HG03558 (cell line): Measurements from ENCODE around the gene SENP6.
"Not testable (repeated sequence)": the region's sequence is repeated elsewhere in the genome, so short reads cannot be mapped to it uniquely, and the experiment has no call there.

ENCODE experiments used
- ATAC-seq: cut with Tn5 transposase; IDR thresholded peaks from one replicate; pipeline ENCODE4 v1.9.1; 2021; ENCODE audit warnings: moderate number of reproducible peaks; ENCODE audit not compliant: unreplicated experiment; ENCODE audit errors: extremely low read depth

SENP6 gene

GRCh38 chr6:75608956-75609533, 7.4 kb downstream of the SENP6 start:
- ATAC-seq: no peak

- ATAC-seq: no peak
These were observed 8.2 kb downstream of the SENP6 start for GRCh38 chr6:75609639-75610590.

- ATAC-seq: no peak
These were observed 9.5 kb downstream of the SENP6 start for GRCh38 chr6:75611011-75611701.

GRCh38 chr6:75611702-75612375, 10.2 kb downstream of the SENP6 start:
- peak; percentile 53 for ATAC-seq

GRCh38 chr6:75612434-75612833, 10.8 kb downstream of the SENP6 start:
- ATAC-seq: peak; percentile 7

- no peak for ATAC-seq
These were observed 11.4 kb downstream of the SENP6 start for GRCh38 chr6:75613056-75613501.

GRCh38 chr6:75618437-75618836, 16.8 kb downstream of the SENP6 start:
- ATAC-seq: no peak

GRCh38 chr6:75619230-75619899, 17.7 kb downstream of the SENP6 start:
- no peak for ATAC-seq

- ATAC-seq: no peak
These were observed 19.0 kb downstream of the SENP6 start for GRCh38 chr6:75620381-75621304.

GRCh38 chr6:75621846-75622245, 20.2 kb downstream of the SENP6 start:
- ATAC-seq: no peak

- ATAC-seq: no peak
These were observed 21.8 kb downstream of the SENP6 start for GRCh38 chr6:75623491-75623890.

GRCh38 chr6:75624335-75624734, 22.7 kb downstream of the SENP6 start:
- ATAC-seq: no peak

GRCh38 chr6:75624988-75625387, 23.3 kb downstream of the SENP6 start:
- no peak for ATAC-seq

- ATAC-seq: no peak
These were observed 24.9 kb downstream of the SENP6 start for GRCh38 chr6:75626561-75626960.

- ATAC-seq: not testable (repeated sequence)
These were observed 26.0 kb downstream of the SENP6 start for GRCh38 chr6:75627708-75628107.

GRCh38 chr6:75631859-75632635, 30.4 kb downstream of the SENP6 start:
- no peak for ATAC-seq

GRCh38 chr6:75633045-75633444, 31.4 kb downstream of the SENP6 start:
- no peak for ATAC-seq

- no peak for ATAC-seq
These were observed 40.6 kb downstream of the SENP6 start for GRCh38 chr6:75642311-75642710.
